ENCODE results near the gene KRTAP12-4.
"Not testable (repeated sequence)": the region's sequence is repeated elsewhere in the genome, so short reads cannot be mapped to it uniquely, and the experiment has no call there.

The KRTAP12-4 gene

DNA sequence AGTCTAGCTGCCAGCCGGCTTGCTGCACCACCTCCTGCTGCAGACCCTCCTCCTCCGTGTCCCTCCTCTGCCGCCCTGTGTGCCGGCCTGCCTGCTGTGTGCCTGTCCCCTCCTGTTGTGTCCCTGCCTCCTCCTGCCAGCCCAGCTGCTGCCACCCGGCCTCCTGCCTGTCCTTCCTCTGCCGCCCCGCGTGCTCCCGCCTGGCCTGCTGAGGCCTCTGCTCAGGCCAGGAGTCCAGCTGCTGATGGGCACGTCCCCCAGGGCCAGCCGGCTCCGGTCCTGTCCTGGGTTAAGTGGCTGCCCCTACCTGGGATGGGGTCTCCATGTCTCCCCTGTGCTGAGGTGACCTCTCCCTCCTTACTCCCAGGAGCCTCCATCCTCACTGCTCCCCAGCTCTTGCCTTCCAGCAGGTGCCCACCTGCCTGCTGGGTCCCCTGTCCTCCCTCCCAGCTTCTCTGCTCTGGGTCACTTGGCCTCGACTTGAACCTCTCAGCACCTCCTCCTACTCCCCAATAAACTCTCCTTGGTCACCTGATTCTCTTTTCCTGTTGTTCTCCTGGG lies 41.7 kb downstream of the KRTAP12-4 start:
- H3K4me3 ChIP-seq (replicated peaks; ENCODE audit: low read depth, low read length) = no peak overlapping the region
- TF ChIP-seq CTCF (IDR thresholded peaks at IDR 0.05; ENCODE audit: low read depth, low read length, missing control alignments) = no peak
- DNase-seq (ENCODE audit: extremely low read depth, low read depth) = no peak

DNA sequence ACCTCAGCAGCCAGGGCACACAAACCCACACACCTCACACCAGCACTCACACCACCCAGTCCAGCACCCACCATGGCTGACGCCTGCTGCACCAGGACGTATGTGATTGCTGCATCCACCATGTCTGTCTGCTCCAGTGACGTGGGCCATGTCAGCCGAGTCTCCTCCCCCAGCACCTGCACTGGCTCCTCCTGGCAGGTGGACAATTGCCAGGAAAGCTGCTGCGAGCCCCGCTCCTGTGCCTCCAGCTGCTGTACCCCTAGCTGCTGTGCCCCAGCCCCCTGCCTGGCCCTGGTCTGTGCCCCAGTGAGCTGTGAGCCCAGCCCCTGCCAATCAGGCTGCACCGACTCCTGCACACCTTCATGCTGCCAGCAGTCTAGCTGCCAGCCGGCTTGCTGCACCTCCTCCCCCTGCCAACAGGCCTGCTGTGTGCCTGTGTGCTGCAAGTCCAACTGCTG lies 42.4 kb downstream of the KRTAP12-4 start, which contains the start of gene KRTAP10-8:
TSS of gene KRTAP10-8 (plus strand) at position 51 of the 458 bp plus-strand sequence. CDS start at position 73, 22 bp downstream.
- no peak for TF ChIP-seq CTCF (IDR thresholded peaks at IDR 0.05; ENCODE audit: low read depth, low read length, missing control alignments)
- no peak for DNase-seq (ENCODE audit: extremely low read depth, low read depth)

GRCh38 chr21:44611551-44611950 lies 42.9 kb downstream of the KRTAP12-4 start:
- TF ChIP-seq CTCF (IDR thresholded peaks at IDR 0.05; ENCODE audit: low read depth, low read length, missing control alignments) = no peak
- DNase-seq (ENCODE audit: extremely low read depth, low read depth) = no peak
- no peak overlapping the region for H3K4me3 ChIP-seq (replicated peaks; ENCODE audit: low read depth, low read length)

More for the DNA sequence above, 42.4 kb downstream of the KRTAP12-4 start, which contains the start of gene KRTAP10-8:
- H3K4me3 ChIP-seq (replicated peaks; ENCODE audit: low read depth, low read length) = no peak within 1 kb of the TSS

- not testable (repeated sequence) for DNase-seq (ENCODE audit: extremely low read depth, low read depth); H3K4me3 ChIP-seq (replicated peaks; ENCODE audit: low read depth, low read length)
These were observed 44.2 kb downstream of the KRTAP12-4 start for GRCh38 chr21:44610157-44610843.

GRCh38 chr21:44609193-44609592 lies 45.3 kb downstream of the KRTAP12-4 start:
- no peak for DNase-seq (ENCODE audit: extremely low read depth, low read depth)
- no peak overlapping the region for H3K4me3 ChIP-seq (replicated peaks; ENCODE audit: low read depth, low read length)
- TF ChIP-seq CTCF (IDR thresholded peaks at IDR 0.05; ENCODE audit: low read depth, low read length, missing control alignments) = no peak

DNA sequence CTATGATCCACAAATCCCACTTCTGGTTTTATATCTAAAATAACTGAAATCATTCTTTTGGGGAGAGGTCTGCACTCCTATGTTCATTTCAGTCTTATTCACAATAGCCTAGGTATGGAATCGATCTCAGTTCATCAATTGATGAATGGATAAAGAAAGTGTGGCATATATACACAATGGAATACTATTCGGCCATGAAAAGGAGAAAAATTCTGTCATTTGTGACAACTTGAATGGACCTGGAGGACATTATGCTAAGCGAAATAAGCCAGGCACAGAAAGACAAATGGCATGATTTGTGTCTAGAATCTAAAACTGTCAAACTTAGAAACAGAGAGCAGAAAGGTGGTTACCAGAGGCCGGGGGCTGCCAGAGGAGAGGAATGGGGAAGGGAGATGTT lies 48.0 kb downstream of the KRTAP12-4 start:
- no peak for DNase-seq (ENCODE audit: extremely low read depth, low read depth)
- no peak overlapping the region for H3K4me3 ChIP-seq (replicated peaks; ENCODE audit: low read depth, low read length)
- no peak for TF ChIP-seq CTCF (IDR thresholded peaks at IDR 0.05; ENCODE audit: low read depth, low read length, missing control alignments)

Data from HFF-Myc (cell line).